PFSK-1 (cell line): ENCODE data around the gene GALNT10.

Source experiments
- FOXP2 ChIP-seq: optimal IDR thresholded peaks from 2 replicates; pipeline ENCODE3; 2011; ENCODE audit warnings: borderline replicate concordance, control low read depth, inconsistent platforms; ENCODE audit not compliant: insufficient read depth; ENCODE audit errors: extremely low read length, extremely low read depth
- POLR2AphosphoS5 ChIP-seq: IDR thresholded peaks from 2 replicates; pipeline ENCODE4 v1.6.1; 2012; ENCODE audit warnings: low read depth, mild to moderate bottlenecking, control low read depth, low read length, moderate library complexity
- REST ChIP-seq, 2 experiments: IDR thresholded peaks; 2 replicates each; pipeline versions ENCODE4 v1.6.1 to v1.8.0; 2011 to 2012; ENCODE audit warnings: low read depth in 2 of 2, low read length in 2 of 2, control low read depth in 1 of 2, inconsistent platforms in 1 of 2, mild to moderate bottlenecking in 1 of 2, moderate library complexity in 1 of 2; ENCODE audit not compliant: insufficient read depth in 1 of 2
- SIN3A ChIP-seq: IDR thresholded peaks from 2 replicates; pipeline ENCODE4 v1.6.1; 2012; ENCODE audit warnings: mild to moderate bottlenecking, low read length, moderate library complexity, borderline replicate concordance; ENCODE audit not compliant: insufficient read depth
- TAF1 ChIP-seq: IDR thresholded peaks from 2 replicates; pipeline ENCODE4 v1.6.1; 2012; ENCODE audit warnings: low read length, control low read depth, borderline replicate concordance; ENCODE audit not compliant: insufficient read depth

GALNT10 gene

GRCh38 chr5:154401355-154401754 lies 210.8 kb downstream of the GALNT10 start:
- no peak for TF ChIP-seq POLR2AphosphoS5
- TF ChIP-seq TAF1 = no peak
- no peak for TF ChIP-seq FOXP2
- TF ChIP-seq SIN3A = no peak
- TF ChIP-seq REST (IDR thresholded peaks at IDR 0.05; ENCODE audit: insufficient read depth in 1 of 2, low read depth in 2 of 2, low read length in 2 of 2) = no peak

- TF ChIP-seq POLR2AphosphoS5 = no peak
- TF ChIP-seq FOXP2 = no peak
These were observed 211.4 kb downstream of the GALNT10 start for GRCh38 chr5:154401931-154402330.

GRCh38 chr5:154402611-154403010 lies 212.1 kb downstream of the GALNT10 start:
- no peak for TF ChIP-seq TAF1
- TF ChIP-seq FOXP2 = no peak
- TF ChIP-seq POLR2AphosphoS5 = no peak
- no peak for TF ChIP-seq SIN3A
- no peak for TF ChIP-seq REST (IDR thresholded peaks at IDR 0.05; ENCODE audit: insufficient read depth in 1 of 2, low read depth in 2 of 2, low read length in 2 of 2)

- TF ChIP-seq SIN3A (no peak), TAF1 (no peak), REST (IDR thresholded peaks at IDR 0.05; ENCODE audit: insufficient read depth in 1 of 2, low read depth in 2 of 2, low read length in 2 of 2) (no peak), POLR2AphosphoS5 (no peak), FOXP2 (no peak)
These were observed 212.7 kb downstream of the GALNT10 start for GRCh38 chr5:154403234-154403633.

- TF ChIP-seq REST (IDR thresholded peaks at IDR 0.05; ENCODE audit: insufficient read depth in 1 of 2, low read depth in 2 of 2, low read length in 2 of 2) (no peak), POLR2AphosphoS5 (no peak), FOXP2 (no peak), TAF1 (no peak), SIN3A (no peak)
These were observed 213.3 kb downstream of the GALNT10 start for GRCh38 chr5:154403776-154404387.
